HG03342 (cell line): ENCODE measurements around the gene MSLN.

Experiments
- ATAC-seq: cut with Tn5 transposase; IDR thresholded peaks from one replicate; pipeline ENCODE4 v1.9.1; 2021; ENCODE audit warnings: mild to moderate bottlenecking, moderate library complexity; ENCODE audit not compliant: unreplicated experiment

Gene MSLN

GRCh38 chr16:722835-723633 is 37.5 kb upstream of the MSLN start:
- ATAC-seq, result no peak

- no peak for ATAC-seq
Measured at GRCh38 chr16:723695-724094, 36.8 kb upstream of the MSLN start.

GRCh38 chr16:724188-725040 is 36.1 kb upstream of the MSLN start:
- no peak for ATAC-seq

DNA sequence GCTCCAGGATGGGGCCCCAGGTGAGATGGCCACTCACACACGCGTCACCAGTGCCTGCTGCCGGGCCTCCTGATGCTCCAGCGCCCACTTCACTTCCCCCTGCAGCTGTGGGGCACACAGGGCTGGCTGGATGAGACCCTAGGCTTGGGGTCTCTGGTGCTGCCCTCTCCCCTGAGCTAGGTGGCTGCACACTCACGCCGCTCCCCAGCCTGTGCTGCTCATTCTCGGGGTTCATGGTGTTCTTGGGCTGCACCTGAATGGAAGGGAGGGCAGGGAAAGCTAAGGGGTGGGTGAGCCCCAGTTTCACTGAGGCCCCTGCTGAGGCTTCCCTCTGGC is 35.5 kb upstream of the MSLN start:
- ATAC-seq, result no peak

DNA sequence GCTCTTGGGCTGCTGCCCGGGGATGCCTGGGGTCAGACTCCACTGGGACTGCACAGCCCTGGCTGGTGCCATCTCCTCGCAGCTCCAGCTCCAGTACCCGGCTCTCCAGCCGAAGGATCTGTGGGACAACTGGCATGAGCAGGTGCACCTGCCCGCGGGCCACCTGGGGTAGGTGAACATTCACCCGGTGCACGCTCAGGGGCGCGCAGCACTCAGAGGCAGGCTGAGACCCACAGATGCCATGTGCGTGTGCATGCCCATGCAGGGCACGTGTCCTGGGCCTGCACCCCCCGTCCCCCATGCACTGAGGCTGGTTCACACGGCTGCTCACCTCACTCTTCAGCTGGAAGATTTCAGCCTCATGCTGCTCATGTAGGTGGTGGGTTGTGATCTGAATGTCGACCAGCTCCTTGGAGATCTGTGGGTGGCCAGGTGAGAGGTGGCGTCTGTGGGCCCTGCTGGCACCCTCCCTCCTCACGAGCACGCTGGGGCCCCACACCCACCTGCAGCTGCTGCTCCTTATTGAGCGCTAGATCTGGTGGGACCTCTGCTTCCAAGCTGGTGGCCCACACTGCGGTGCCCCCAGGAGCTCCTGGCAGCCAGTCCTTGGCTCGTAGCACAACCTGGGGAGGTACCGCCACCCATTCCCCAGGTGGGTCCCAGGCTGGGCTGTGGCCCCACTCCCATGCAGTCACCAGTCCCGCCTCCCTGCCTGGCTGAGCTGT is 34.9 kb upstream of the MSLN start:
- no peak for ATAC-seq

DNA sequence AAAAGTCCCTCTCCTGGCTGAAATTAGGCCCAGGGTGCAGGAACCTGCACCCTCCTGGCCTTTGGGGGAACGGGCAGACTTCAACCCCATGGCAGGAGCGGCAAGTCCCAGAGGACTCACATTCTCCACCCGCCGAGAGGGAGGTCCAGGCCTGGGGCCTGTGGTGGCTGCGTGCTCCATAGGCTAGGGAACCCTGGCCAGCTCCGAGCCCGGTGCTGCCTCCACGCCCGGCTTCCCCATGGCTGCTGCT is 34.4 kb upstream of the MSLN start:
- ATAC-seq, result no peak

GRCh38 chr16:726438-727290 is 33.9 kb upstream of the MSLN start, which contains the start of the genes CCDC78 and HAGHL:
TSS of gene CCDC78 (minus strand) at chr16:726443. CDS start at chr16:726367, 76 bp downstream.
TSS of gene HAGHL (plus strand) at chr16:727106. CDS start at chr16:727510, 404 bp downstream.
- ATAC-seq, result no peak

GRCh38 chr16:727291-727977 is 33.1 kb upstream of the MSLN start:
- no peak for ATAC-seq

DNA sequence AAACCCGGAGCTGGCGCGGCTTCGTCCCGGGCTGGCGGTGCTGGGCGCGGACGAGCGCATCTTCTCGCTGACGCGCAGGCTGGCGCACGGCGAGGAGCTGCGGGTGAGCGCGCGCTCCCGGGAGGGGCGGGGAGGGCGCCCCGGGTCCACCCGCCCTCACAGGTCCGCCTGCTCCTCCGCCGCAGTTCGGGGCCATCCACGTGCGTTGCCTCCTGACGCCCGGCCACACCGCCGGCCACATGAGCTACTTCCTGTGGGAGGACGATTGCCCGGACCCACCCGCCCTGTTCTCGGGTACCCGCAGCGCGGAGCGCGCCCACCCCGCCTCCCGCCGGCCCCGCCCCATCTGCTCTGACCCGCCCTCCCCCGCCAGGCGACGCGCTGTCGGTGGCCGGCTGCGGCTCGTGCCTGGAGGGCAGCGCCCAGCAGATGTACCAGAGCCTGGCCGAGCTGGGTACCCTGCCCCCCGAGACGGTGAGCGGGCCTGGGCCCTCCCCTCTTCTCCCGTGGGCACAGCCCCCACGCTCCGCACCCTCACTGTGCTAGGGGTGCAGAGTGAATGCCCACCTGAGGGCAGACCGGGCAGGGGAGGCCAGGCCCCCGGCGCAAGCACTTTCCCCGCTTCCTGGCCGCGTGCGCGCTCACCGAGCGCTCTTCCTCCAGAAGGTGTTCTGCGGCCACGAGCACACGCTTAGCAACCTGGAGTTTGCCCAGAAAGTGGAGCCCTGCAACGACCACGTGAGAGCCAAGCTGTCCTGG is 32.2 kb upstream of the MSLN start:
- no peak for ATAC-seq

DNA sequence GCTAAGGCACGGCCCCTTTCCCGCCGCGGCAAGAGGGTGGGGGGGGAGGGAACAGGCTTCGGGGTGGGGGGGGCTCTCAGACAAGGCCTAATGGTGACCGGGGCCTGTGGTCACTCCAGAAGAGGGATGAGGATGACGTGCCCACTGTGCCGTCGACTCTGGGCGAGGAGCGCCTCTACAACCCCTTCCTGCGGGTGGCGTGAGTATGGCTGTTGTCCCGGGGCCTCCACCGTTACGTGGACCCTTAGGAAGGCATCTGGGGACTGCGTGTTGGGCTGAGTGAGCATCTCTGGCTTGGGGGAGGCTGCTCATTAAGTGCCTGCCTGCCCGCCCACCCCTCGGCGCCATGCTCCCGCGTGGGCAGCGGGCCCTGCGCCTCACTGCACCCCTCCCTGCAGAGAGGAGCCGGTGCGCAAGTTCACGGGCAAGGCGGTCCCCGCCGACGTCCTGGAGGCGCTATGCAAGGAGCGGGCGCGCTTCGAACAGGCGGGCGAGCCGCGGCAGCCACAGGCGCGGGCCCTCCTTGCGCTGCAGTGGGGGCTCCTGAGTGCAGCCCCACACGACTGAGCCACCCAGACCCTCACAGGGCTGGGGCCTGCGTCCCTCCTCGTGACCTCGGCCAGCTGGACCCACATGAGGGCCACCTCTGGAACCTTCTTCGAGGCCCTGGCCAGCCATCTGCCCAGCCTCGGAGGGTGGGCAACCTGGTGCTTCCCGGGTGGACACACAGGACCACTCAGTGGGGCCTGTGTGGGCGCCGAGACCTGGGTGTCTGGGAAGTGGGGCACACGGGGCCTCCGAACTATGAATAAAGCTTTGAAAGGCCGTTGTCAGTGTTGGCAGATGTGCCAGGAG is 31.4 kb upstream of the MSLN start:
- ATAC-seq, result no peak

GRCh38 chr16:729768-730665 is 30.5 kb upstream of the MSLN start:
- ATAC-seq, result no peak

DNA sequence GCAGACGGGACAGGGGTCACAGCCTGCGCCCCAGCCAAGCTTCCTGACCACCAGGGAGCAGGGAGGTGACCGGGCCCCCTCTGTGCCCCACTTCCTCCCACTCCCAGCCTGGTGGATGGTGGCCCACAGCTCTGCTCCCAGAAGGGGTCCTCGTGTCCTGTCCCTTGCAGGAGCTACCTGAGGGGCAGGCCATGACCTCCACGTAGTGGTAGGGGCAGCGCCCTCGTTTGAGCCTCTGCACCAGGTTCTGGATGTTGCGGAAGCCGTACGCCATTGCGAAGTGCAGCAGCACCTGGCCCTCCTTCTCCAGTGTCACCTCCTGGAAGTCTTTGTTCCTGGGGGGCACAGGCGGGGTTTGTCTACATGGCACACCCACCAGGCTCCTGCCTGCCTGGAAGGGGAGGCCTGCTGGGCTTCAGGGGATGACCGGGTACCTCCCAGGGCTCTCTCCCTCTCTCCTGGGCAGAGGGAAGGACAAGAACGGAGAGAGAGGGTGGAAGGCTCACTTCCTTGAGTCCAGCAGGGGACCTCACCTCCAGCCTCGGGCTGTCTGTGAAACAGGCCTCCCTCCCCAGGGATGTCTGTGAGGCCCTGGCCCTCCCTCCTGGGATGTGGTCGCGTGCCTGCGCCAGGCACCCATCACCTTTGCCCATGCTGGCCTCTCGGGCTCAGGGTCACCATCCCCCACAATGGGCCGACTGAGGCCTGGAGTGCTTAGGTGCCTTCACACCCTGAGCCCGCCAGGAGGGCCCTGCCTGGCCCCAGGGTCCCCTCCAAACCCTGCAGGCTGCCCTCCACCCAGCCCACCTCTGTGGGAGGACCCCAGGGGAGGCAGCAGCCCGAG is 29.6 kb upstream of the MSLN start:
- no peak for ATAC-seq

DNA sequence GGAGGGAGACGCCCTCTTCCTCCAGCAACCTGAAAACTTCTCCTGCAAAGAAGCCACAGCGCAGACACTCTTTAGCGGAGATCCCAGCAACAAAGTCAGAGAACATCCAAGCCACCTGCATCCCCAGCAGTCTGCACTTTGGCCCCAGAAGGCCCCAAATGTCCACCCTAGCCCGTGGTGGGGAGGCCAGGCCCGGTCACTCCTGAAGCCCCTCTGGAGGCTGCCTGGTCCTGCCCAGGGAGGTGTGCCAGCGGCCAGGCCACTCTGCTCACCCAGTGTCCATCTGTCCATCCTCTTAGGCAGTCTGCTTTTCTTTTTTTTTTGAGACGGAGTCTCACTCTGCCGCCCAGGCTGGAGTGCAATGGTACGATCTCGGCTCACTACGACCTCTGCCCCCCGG is 28.2 kb upstream of the MSLN start:
- no peak for ATAC-seq

GRCh38 chr16:732936-733335 is 27.6 kb upstream of the MSLN start:
- no peak for ATAC-seq

GRCh38 chr16:733382-734207 is 26.9 kb upstream of the MSLN start:
- ATAC-seq, result no peak
